Panc1 (cell line): ENCODE results near the gene DOCK3. TPM values are rescaled to one million over a fixed set of nuclear protein-coding genes. Genes with fewer than 3 reads are reported as not detected.

Source experiments
- ATAC-seq: fragments of 200-7000 bp; cut with Tn5 transposase; 2 replicates; pipeline ENCODE4 v1.9.1; 2020; ENCODE audit warnings: mild to moderate bottlenecking, moderate library complexity
- BruUV-seq: library from RNA; stranded (reverse); fragments of 400-500 nt; replicated peaks from 2 replicates; lab custom pipeline; 2021; lab: Mats Ljungman, UMichigan
- CTCF ChIA-PET: fragments of 300-600 bp; sonication (Branson Sonifier 250); formaldehyde crosslinking; loops from one replicate; lab custom pipeline; 2022; ENCODE audit warnings: antibody characterized with exemption; lab: Charles Lee
- POLR2A ChIA-PET: fragments of 300-600 bp; sonication (Branson Sonifier 250); formaldehyde crosslinking; loops from one replicate; lab custom pipeline; 2022; ENCODE audit warnings: antibody characterized with exemption; lab: Charles Lee
- DNase-seq: peaks from one replicate; pipeline ENCODE4 v3.0.0-alpha.2; 2010; ENCODE audit warnings: low read depth, low spot score
- H3K27ac ChIP-seq: 2 replicates; pipeline ENCODE4 v1.5.1; 2011; ENCODE audit warnings: mild to moderate bottlenecking, low read length, inconsistent platforms
- H3K27me3 ChIP-seq: fragments of 200-500 bp; sonication (Bioruptor generic); 2 replicates; pipeline ENCODE4 v1.6.0; 2014; ENCODE audit warnings: low read length, inconsistent platforms; ENCODE audit not compliant: control insufficient read depth, insufficient read depth
- H3K36me3 ChIP-seq: fragments of 200-500 bp; sonication (Bioruptor generic); 2 replicates; pipeline ENCODE4 v1.5.1; 2014; ENCODE audit warnings: inconsistent platforms, mild to moderate bottlenecking, low read length, moderate library complexity; ENCODE audit not compliant: control insufficient read depth, insufficient read depth
- H3K4me1 ChIP-seq: 2 replicates; pipeline ENCODE4 v1.5.1; 2011; ENCODE audit warnings: inconsistent platforms, mild to moderate bottlenecking, low read length, moderate library complexity; ENCODE audit not compliant: control insufficient read depth, insufficient read depth
- H3K4me3 ChIP-seq, 2 experiments: 2 replicates each; pipeline ENCODE4 v1.5.1; 2011 to 2012; ENCODE audit warnings: low read depth in 2 of 2, low read length in 2 of 2, mild to moderate bottlenecking in 2 of 2, inconsistent platforms in 1 of 2, moderate library complexity in 1 of 2
- H3K9me3 ChIP-seq: fragments of 200-500 bp; sonication (Bioruptor generic); 2 replicates; pipeline ENCODE4 v1.5.1; 2014; ENCODE audit warnings: low read depth, mild to moderate bottlenecking, inconsistent platforms, low read length, moderate library complexity; ENCODE audit not compliant: control insufficient read depth, insufficient read depth
- POLR2AphosphoS5 ChIP-seq: IDR thresholded peaks from 2 replicates; pipeline ENCODE4 v1.6.1; 2012; ENCODE audit warnings: mild to moderate bottlenecking, low read depth, low read length, moderate library complexity
- SIN3A ChIP-seq: IDR thresholded peaks from 2 replicates; pipeline ENCODE4 v1.6.1; 2012; ENCODE audit warnings: low read depth, mild to moderate bottlenecking, low read length, moderate library complexity, borderline replicate concordance; ENCODE audit not compliant: insufficient read depth
- TCF7L2 ChIP-seq: IDR thresholded peaks from 2 replicates; pipeline ENCODE4 v1.6.1; 2011; ENCODE audit warnings: mild to moderate bottlenecking, low read depth, low read length, inconsistent platforms
- in situ Hi-C: cut with HindIII; loops from 2 replicates; pipeline ENCODE4 v1.10.0; 2016; ENCODE audit warnings: low sequenced_read_pairs, low pct_unique_long_range_greater_than_20kb
- intact Hi-C: fragments of 100-400 bp; cut with micrococcal nuclease; formaldehyde crosslinking; loops from one replicate; pipeline ENCODE4 v1.10.0; 2022; ENCODE audit not compliant: unreplicated experiment
- total RNA-seq: library from RNA; stranded (reverse); gene quantifications from one replicate; pipeline ENCODE4 v1.2.1, GENCODE V29; 2021; ENCODE audit not compliant: unreplicated experiment
- TF ChIP-seq, protein P1 (sequence below): fragments of 450-650 bp; IDR thresholded peaks from 2 replicates; pipeline ENCODE4 v1.5.1; 2017; ENCODE audit warnings: mild to moderate bottlenecking
- TF ChIP-seq, protein P2 (sequence below), 2 experiments: IDR thresholded peaks; 2 replicates each; pipeline ENCODE4 v1.6.1; 2011 to 2012; ENCODE audit warnings: low read depth in 2 of 2, control low read depth in 1 of 2, low read length in 1 of 2, mild to moderate bottlenecking in 1 of 2, moderate library complexity in 1 of 2; ENCODE audit not compliant: insufficient read depth in 1 of 2

Gene DOCK3
- total RNA-seq, 1 experiment from 2014 or later, result 0.21 TPM

DNA sequence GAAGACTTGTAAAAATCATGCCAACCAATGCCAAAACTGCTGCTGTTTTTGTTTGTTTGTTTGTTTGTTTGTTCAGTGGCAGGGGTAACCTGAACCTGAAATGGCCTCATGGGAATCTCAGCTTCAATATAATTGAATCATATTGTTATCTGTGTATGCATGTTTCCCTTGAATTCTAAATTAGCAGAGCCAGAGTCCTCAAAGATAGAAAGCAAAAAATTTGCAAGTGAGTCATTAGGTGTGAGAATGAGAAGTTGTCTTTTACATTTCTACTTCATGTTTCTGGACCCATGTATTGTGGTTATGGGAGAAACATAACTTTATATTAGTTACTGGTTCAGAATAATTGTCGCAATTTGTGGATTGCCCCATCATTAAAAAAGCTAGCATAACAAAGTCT lies 249.2 kb downstream of the DOCK3 start:
- ChIA-PET CTCF (no interaction called here), POLR2A (no interaction called here)
- Histone ChIP-seq H3K4me1 (no peaks in the 10 kb centered on the region), H3K4me3 (no peak overlapping the region), H3K9me3 (no peaks in the 10 kb centered on the region), H3K27me3 (no peaks in the 10 kb centered on the region), H3K36me3 (no peaks in the 10 kb centered on the region), H3K27ac (no peak overlapping the region)
- intact Hi-C loops (no loop called here), in situ Hi-C loops (no loop called here)
- no TSS peak for BruUV-seq
- DNase-seq (no peak), ATAC-seq (no peak)
- TF ChIP-seq SIN3A (no peak), TCF7L2 (no peak), POLR2AphosphoS5 (no peak)
- TF ChIP-seq, protein P1, sequence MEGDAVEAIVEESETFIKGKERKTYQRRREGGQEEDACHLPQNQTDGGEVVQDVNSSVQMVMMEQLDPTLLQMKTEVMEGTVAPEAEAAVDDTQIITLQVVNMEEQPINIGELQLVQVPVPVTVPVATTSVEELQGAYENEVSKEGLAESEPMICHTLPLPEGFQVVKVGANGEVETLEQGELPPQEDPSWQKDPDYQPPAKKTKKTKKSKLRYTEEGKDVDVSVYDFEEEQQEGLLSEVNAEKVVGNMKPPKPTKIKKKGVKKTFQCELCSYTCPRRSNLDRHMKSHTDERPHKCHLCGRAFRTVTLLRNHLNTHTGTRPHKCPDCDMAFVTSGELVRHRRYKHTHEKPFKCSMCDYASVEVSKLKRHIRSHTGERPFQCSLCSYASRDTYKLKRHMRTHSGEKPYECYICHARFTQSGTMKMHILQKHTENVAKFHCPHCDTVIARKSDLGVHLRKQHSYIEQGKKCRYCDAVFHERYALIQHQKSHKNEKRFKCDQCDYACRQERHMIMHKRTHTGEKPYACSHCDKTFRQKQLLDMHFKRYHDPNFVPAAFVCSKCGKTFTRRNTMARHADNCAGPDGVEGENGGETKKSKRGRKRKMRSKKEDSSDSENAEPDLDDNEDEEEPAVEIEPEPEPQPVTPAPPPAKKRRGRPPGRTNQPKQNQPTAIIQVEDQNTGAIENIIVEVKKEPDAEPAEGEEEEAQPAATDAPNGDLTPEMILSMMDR, result no peak
- TF ChIP-seq, protein P2, sequence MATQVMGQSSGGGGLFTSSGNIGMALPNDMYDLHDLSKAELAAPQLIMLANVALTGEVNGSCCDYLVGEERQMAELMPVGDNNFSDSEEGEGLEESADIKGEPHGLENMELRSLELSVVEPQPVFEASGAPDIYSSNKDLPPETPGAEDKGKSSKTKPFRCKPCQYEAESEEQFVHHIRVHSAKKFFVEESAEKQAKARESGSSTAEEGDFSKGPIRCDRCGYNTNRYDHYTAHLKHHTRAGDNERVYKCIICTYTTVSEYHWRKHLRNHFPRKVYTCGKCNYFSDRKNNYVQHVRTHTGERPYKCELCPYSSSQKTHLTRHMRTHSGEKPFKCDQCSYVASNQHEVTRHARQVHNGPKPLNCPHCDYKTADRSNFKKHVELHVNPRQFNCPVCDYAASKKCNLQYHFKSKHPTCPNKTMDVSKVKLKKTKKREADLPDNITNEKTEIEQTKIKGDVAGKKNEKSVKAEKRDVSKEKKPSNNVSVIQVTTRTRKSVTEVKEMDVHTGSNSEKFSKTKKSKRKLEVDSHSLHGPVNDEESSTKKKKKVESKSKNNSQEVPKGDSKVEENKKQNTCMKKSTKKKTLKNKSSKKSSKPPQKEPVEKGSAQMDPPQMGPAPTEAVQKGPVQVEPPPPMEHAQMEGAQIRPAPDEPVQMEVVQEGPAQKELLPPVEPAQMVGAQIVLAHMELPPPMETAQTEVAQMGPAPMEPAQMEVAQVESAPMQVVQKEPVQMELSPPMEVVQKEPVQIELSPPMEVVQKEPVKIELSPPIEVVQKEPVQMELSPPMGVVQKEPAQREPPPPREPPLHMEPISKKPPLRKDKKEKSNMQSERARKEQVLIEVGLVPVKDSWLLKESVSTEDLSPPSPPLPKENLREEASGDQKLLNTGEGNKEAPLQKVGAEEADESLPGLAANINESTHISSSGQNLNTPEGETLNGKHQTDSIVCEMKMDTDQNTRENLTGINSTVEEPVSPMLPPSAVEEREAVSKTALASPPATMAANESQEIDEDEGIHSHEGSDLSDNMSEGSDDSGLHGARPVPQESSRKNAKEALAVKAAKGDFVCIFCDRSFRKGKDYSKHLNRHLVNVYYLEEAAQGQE (IDR thresholded peaks at IDR 0.05; ENCODE audit: insufficient read depth in 1 of 2, low read depth in 2 of 2, low read length in 1 of 2), result no peak

DNA sequence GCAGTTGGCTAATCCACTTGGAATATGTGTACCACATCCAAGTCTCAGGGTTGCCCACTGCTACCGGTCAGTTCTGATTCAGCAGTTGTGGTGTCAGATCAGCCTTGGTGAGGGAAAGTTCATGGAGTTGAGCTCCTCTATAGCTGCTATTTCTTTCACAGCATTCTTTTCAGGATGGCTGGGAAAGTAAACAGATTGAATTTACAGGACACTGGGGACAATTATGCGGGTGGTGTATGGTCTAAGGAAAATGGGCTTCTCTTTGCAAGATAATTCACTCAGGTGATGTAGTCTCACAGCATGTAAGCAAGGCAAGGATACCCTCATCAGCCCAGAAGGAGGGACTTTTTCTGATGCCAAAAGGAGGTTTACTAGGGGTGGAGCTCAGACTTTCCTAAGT lies 249.9 kb downstream of the DOCK3 start:
- no TSS peak for BruUV-seq
- no peak for ATAC-seq
- intact Hi-C loops, result no loop called here
- POLR2A ChIA-PET, result no interaction called here
- no peaks in the 10 kb centered on the region for H3K4me1 ChIP-seq
- in situ Hi-C loops, result no loop called here
- no peak for DNase-seq
- no peaks in the 10 kb centered on the region for H3K9me3 ChIP-seq
- no peaks in the 10 kb centered on the region for H3K27me3 ChIP-seq
- no peaks in the 10 kb centered on the region for H3K36me3 ChIP-seq
- TF ChIP-seq, protein P2 (IDR thresholded peaks at IDR 0.05; ENCODE audit: insufficient read depth in 1 of 2, low read depth in 2 of 2, low read length in 1 of 2), result no peak
- no peak for TF ChIP-seq POLR2AphosphoS5
- TF ChIP-seq, protein P1, result no peak
- no peak for TF ChIP-seq TCF7L2
- TF ChIP-seq SIN3A, result no peak
- H3K27ac ChIP-seq, result no peak overlapping the region
- CTCF ChIA-PET, result no interaction called here
- H3K4me3 ChIP-seq, result no peak overlapping the region
